Stimulated activated CD4-positive, alpha-beta T cell treated with anti-CD3 and anti-CD28 coated beads, Interleukin-12 subunit alpha, Interleukin-12 subunit beta, amount 100 ng/mL, for 4 hours (primary cell): Measurements from ENCODE around the gene AGBL1.

ENCODE experiments used
- DNase-seq: peaks from one replicate; pipeline ENCODE4 v3.0.0-alpha.2; 2020

The AGBL1 gene

GRCh38 chr15:86609275-86609674, 529.6 kb downstream of the AGBL1 start:
- no peak for DNase-seq

- DNase-seq = no peak
These were observed 530.4 kb downstream of the AGBL1 start for GRCh38 chr15:86610038-86610437.

GRCh38 chr15:86611417-86612040, 531.9 kb downstream of the AGBL1 start:
- DNase-seq = no peak

- DNase-seq = no peak
These were observed 535.7 kb downstream of the AGBL1 start for GRCh38 chr15:86615411-86615810.

GRCh38 chr15:86615816-86616215, 536.1 kb downstream of the AGBL1 start:
- DNase-seq = no peak

GRCh38 chr15:86616771-86617170, 537.1 kb downstream of the AGBL1 start:
- DNase-seq = no peak

- no peak for DNase-seq
These were observed 540.5 kb downstream of the AGBL1 start for GRCh38 chr15:86620157-86620556.

GRCh38 chr15:86620641-86621349, 541.1 kb downstream of the AGBL1 start:
- DNase-seq = no peak

GRCh38 chr15:86623236-86623635, 543.6 kb downstream of the AGBL1 start:
- no peak for DNase-seq

GRCh38 chr15:86624261-86625036, 544.8 kb downstream of the AGBL1 start:
- DNase-seq = peak; percentile 68

- no peak for DNase-seq
These were observed 550.0 kb downstream of the AGBL1 start for GRCh38 chr15:86629409-86630356.

- no peak for DNase-seq
These were observed 551.3 kb downstream of the AGBL1 start for GRCh38 chr15:86630946-86631345.

GRCh38 chr15:86634146-86634545, 554.5 kb downstream of the AGBL1 start:
- no peak for DNase-seq

GRCh38 chr15:86634992-86635638, 555.4 kb downstream of the AGBL1 start:
- no peak for DNase-seq

- DNase-seq = no peak
These were observed 564.7 kb downstream of the AGBL1 start for GRCh38 chr15:86644339-86644738.

- DNase-seq = no peak
These were observed 566.3 kb downstream of the AGBL1 start for GRCh38 chr15:86645925-86646500.

GRCh38 chr15:86647810-86648440, 568.3 kb downstream of the AGBL1 start:
- no peak for DNase-seq

- no peak for DNase-seq
These were observed 569.6 kb downstream of the AGBL1 start for GRCh38 chr15:86649277-86649676.

- no peak for DNase-seq
These were observed 570.4 kb downstream of the AGBL1 start for GRCh38 chr15:86650094-86650493.

- DNase-seq = no peak
These were observed 573.9 kb downstream of the AGBL1 start for GRCh38 chr15:86653344-86654197.
